HG02884 (cell line): ENCODE data around the gene METTL8.
"Not testable (repeated sequence)": the region's sequence is repeated elsewhere in the genome, so short reads cannot be mapped to it uniquely, and the experiment has no call there.

Experiments used
- ATAC-seq: cut with Tn5 transposase; IDR thresholded peaks from one replicate; pipeline ENCODE4 v1.9.1; 2021; ENCODE audit warnings: mild to moderate bottlenecking, moderate library complexity; ENCODE audit not compliant: unreplicated experiment

The METTL8 gene

GRCh38 chr2:171316220-171316619 is 117.6 kb downstream of the METTL8 start:
- ATAC-seq, result no peak

- no peak for ATAC-seq
Observed at GRCh38 chr2:171315781-171316180, 118.0 kb downstream of the METTL8 start.

- ATAC-seq, result not testable (repeated sequence)
Observed at GRCh38 chr2:171312182-171312581, 121.6 kb downstream of the METTL8 start.

GRCh38 chr2:171311589-171311988 is 122.2 kb downstream of the METTL8 start:
- not testable (repeated sequence) for ATAC-seq

- no peak for ATAC-seq
Observed at GRCh38 chr2:171310889-171311288, 122.9 kb downstream of the METTL8 start.

GRCh38 chr2:171309455-171310286 is 124.1 kb downstream of the METTL8 start:
- ATAC-seq, result no peak

- no peak for ATAC-seq
Observed at GRCh38 chr2:171308280-171309054, 125.3 kb downstream of the METTL8 start.

- peak; percentile 78 for ATAC-seq
Observed at GRCh38 chr2:171307560-171307959, 126.2 kb downstream of the METTL8 start.

- no peak for ATAC-seq
Observed at GRCh38 chr2:171297956-171298355, 135.8 kb downstream of the METTL8 start.

- no peak for ATAC-seq
Observed at GRCh38 chr2:171294608-171295007, 139.2 kb downstream of the METTL8 start.

- no peak for ATAC-seq
Observed at GRCh38 chr2:171293661-171294060, 140.1 kb downstream of the METTL8 start.

GRCh38 chr2:171289991-171290390 is 143.8 kb downstream of the METTL8 start:
- ATAC-seq, result no peak

- no peak for ATAC-seq
Observed at GRCh38 chr2:171289316-171289715, 144.5 kb downstream of the METTL8 start.

- ATAC-seq, result no peak
Observed at GRCh38 chr2:171287611-171288010, 146.2 kb downstream of the METTL8 start.

GRCh38 chr2:171287036-171287571 is 146.7 kb downstream of the METTL8 start:
- no peak for ATAC-seq

GRCh38 chr2:171281110-171281509 is 152.7 kb downstream of the METTL8 start:
- no peak for ATAC-seq

- ATAC-seq, result no peak
Observed at GRCh38 chr2:171279983-171280790, 153.6 kb downstream of the METTL8 start.

GRCh38 chr2:171274757-171275156 is 159.0 kb downstream of the METTL8 start:
- ATAC-seq, result no peak

GRCh38 chr2:171271971-171272436 is 161.8 kb downstream of the METTL8 start:
- ATAC-seq, result no peak

- ATAC-seq, result no peak
Observed at GRCh38 chr2:171271386-171271785, 162.4 kb downstream of the METTL8 start.
